GM19438 (cell line): ENCODE data around the gene MGAM2.

Experiments used
- ATAC-seq: cut with Tn5 transposase; IDR thresholded peaks from one replicate; pipeline ENCODE4 v1.9.1; 2021; ENCODE audit warnings: low read depth; ENCODE audit not compliant: unreplicated experiment

The MGAM2 gene

DNA sequence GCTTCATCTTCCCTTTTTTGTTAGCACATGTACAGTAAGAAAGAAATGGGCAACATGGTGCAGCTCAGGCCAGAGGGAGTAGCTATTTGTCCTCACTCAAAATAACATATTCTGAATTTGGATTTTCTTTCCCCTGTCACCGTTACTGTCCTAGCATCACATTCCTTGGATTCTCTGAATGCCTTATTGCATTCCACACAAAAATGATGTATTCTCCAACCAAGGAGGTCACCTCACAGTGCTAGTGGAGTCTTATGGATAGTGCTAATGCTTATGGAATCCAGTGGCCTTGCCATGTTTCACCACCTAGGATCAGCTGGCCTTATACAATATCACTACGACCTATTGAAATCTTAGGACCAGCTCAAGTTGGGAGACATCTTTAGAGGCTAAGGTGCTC lies 139.2 kb downstream of the MGAM2 start:
- no peak for ATAC-seq

DNA sequence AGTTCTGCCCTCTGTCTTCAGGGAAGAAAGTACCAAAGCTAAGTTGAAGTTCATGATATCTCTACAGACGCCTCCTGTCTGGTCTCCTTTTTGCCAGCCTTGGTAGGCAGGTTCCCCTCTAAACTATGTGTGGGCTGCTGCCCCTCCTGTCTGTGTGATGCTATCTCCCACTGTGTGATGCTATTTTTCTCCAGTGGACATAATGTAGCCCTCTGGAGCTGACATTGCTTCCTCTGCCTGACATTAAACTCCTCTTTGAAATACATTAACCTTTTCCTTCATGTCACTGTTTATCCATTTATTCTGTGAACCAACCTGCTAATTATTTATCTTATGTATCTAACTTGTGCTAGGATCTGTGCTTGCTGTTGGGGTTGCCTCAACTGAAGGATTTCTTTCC lies 146.4 kb downstream of the MGAM2 start, which contains the start of gene PRSS58:
TSS of gene PRSS58 (minus strand) at position 101 of the 400 bp plus-strand sequence. CDS start 351 bp downstream, outside the sequence.
- ATAC-seq, result no peak

DNA sequence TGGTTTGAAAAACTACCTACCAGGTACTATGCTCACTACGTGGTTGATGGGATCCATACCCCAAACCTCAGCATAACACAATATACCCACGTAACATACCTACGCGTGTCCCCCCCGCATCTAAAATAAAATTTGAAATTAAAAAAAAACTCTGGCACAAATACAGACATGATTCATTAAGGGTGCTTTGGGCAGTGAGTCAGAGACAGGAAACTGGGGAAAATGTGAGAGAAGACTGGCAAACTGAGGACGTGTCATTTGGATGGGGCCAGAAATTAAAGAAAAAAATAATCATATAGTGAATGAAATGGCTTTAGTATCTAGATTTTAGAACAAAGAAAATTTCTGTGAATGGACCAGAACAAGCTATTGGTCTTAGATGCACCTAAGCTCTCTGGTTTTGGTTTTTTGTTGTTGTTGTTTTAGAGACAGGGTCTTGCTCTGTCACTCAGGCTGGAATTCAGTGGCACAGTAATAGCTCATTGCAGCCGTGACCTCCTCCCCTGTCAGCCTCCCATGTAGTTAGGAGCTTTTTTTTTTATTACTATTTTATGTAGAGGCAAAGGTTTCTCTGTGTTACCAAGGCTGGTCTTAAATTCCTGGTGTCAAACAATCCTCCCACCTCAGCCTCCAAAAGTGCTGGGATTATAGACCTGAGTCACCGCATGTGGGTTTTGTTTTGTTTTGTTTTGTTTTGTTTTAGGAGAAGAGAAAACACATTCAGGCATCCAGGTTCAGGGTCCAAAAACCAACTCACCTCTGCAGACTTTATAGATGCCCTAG lies 152.3 kb downstream of the MGAM2 start:
- no peak for ATAC-seq
